ENCODE data around the gene MCL1.

GRCh38 chr1:150627826-150628410 lies 48.5 kb upstream of the MCL1 start:
- TF ChIP-seq POLR2A (IDR thresholded peaks at IDR 0.05; ENCODE audit: extremely low read depth, insufficient read length) = no peak
- no peak for TF ChIP-seq CTCF (IDR thresholded peaks at IDR 0.05; ENCODE audit: low read depth, low read length)
- TF ChIP-seq MAX (IDR thresholded peaks at IDR 0.05; ENCODE audit: low read depth, low read length) = no peak
